Measurements from ENCODE around the gene IFITM1.
"Not testable (repeated sequence)": the region's sequence is repeated elsewhere in the genome, so short reads cannot be mapped to it uniquely, and the experiment has no call there.

Gene IFITM1

DNA sequence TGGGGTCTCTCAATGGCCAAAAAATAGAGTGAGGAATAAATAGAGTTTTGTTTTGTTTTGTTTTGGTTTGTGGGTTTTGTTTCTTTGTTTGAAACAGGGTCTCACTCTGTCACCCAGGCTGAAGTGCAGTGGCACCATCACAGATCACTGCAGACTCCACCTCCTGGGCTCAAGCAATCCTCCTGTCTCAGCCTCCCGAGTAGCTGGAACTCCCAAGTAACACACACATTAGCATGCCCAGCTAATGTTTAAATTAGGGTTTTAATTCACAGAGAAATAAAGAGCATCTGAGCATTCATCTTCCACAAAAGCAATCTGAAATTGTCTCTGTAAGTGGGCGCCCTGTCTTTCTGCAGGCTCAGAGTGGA, 16.0 kb downstream of the IFITM1 start:
- Histone ChIP-seq H3K4me3 (ENCODE audit: low read depth, low read length) (no peak overlapping the region), H3K27ac (no peak overlapping the region), H3K27me3 (replicated peaks) (no peaks in the 10 kb centered on the region), H3K36me3 (replicated peaks) (no peaks in the 10 kb centered on the region)
- in situ Hi-C loops (cut with HindIII; ENCODE audit: low pct_ligation_motif_present, low sequenced_read_pairs): no loop called here
- no peak for DNase-seq
- TF ChIP-seq, protein P1, sequence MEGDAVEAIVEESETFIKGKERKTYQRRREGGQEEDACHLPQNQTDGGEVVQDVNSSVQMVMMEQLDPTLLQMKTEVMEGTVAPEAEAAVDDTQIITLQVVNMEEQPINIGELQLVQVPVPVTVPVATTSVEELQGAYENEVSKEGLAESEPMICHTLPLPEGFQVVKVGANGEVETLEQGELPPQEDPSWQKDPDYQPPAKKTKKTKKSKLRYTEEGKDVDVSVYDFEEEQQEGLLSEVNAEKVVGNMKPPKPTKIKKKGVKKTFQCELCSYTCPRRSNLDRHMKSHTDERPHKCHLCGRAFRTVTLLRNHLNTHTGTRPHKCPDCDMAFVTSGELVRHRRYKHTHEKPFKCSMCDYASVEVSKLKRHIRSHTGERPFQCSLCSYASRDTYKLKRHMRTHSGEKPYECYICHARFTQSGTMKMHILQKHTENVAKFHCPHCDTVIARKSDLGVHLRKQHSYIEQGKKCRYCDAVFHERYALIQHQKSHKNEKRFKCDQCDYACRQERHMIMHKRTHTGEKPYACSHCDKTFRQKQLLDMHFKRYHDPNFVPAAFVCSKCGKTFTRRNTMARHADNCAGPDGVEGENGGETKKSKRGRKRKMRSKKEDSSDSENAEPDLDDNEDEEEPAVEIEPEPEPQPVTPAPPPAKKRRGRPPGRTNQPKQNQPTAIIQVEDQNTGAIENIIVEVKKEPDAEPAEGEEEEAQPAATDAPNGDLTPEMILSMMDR (IDR thresholded peaks at IDR 0.05; ENCODE audit: low read depth, low read length, missing control alignments): no peak

DNA sequence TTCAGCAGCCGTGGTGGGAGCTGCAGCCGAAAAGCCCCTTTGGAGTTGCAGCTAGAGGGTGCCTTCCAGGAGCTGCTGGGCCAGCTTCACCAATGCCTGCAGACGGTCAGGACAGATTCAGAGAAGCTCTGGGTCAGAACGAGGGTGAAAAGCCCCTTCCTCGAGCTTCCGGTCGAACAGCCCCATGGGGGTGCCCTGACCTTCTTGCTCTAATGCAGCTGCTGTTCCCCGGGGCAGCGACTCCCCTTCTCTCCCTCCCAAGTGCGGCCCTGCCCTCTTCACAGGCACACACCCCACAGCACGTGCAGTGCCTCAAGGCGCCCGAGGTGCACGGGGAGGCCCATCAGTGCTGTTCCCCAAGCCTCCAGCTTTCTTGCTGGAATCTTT, 16.5 kb downstream of the IFITM1 start:
- H3K27me3 ChIP-seq (replicated peaks): no peaks in the 10 kb centered on the region
- TF ChIP-seq, protein P1 (IDR thresholded peaks at IDR 0.05; ENCODE audit: low read depth, low read length, missing control alignments): no peak
- in situ Hi-C loops (cut with HindIII; ENCODE audit: low pct_ligation_motif_present, low sequenced_read_pairs): no loop called here
- no peak overlapping the region for H3K4me3 ChIP-seq (ENCODE audit: low read depth, low read length)
- DNase-seq: no peak
- H3K27ac ChIP-seq: no peak overlapping the region
- no peaks in the 10 kb centered on the region for H3K36me3 ChIP-seq (replicated peaks)

GRCh38 chr11:330694-331357, 17.0 kb downstream of the IFITM1 start:
- no peak for DNase-seq
- no peak overlapping the region for H3K27ac ChIP-seq

GRCh38 chr11:331358-332060, 17.7 kb downstream of the IFITM1 start:
- Histone ChIP-seq H3K27me3 (replicated peaks) (no peaks in the 10 kb centered on the region), H3K36me3 (replicated peaks) (no peaks in the 10 kb centered on the region), H3K27ac (no peak overlapping the region), H3K4me3 (ENCODE audit: low read depth, low read length) (no peak overlapping the region)
- in situ Hi-C loops (cut with HindIII; ENCODE audit: low pct_ligation_motif_present, low sequenced_read_pairs): no loop called here
- TF ChIP-seq, protein P1 (IDR thresholded peaks at IDR 0.05; ENCODE audit: low read depth, low read length, missing control alignments): no peak
- DNase-seq: no peak

More at GRCh38 chr11:330694-331357, 17.0 kb downstream of the IFITM1 start:
- in situ Hi-C loops (cut with HindIII; ENCODE audit: low pct_ligation_motif_present, low sequenced_read_pairs): no loop called here
- H3K36me3 ChIP-seq (replicated peaks): no peaks in the 10 kb centered on the region
- H3K27me3 ChIP-seq (replicated peaks): no peaks in the 10 kb centered on the region
- TF ChIP-seq, protein P1 (IDR thresholded peaks at IDR 0.05; ENCODE audit: low read depth, low read length, missing control alignments): no peak
- H3K4me3 ChIP-seq (ENCODE audit: low read depth, low read length): no peak overlapping the region

GRCh38 chr11:332651-333480, 19.0 kb downstream of the IFITM1 start:
- in situ Hi-C loops (cut with HindIII; ENCODE audit: low pct_ligation_motif_present, low sequenced_read_pairs): no loop called here
- Histone ChIP-seq H3K36me3 (replicated peaks) (no peaks in the 10 kb centered on the region), H3K27me3 (replicated peaks) (no peaks in the 10 kb centered on the region), H3K27ac (no peak overlapping the region), H3K4me3 (ENCODE audit: low read depth, low read length) (no peak overlapping the region)
- TF ChIP-seq, protein P1 (IDR thresholded peaks at IDR 0.05; ENCODE audit: low read depth, low read length, missing control alignments): no peak
- DNase-seq: no peak

DNA sequence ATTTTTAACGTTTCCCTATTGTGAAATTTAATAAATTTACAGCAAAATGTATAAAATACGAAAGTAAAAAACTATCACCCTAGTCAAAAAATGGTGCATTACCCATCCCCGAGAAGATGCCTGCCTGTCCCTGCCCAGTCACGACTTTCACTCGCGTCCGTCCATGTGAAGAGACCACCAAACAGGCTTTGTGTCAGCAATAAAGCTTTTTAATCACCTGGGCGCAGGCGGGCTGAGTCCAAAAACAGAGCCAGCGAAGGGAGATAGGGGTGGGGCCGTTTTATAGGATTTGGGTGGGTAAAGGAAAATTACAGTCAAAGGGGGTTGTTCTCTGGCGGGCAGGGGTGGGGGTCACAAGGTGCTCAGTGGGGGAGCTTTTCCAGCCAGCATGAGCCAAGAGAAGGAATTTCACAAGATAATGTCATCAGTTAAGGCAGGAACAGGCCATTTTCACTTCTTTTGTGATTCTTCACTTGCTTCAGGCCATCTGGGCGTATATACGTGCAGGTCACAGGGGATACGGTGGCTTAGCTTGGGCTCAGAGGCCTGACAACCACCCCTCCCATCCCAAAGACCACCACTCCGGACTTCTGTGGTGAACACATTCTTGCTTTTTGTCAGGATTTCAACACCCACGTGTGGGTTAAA, 19.9 kb downstream of the IFITM1 start:
- H3K36me3 ChIP-seq (replicated peaks); DNase-seq; H3K27me3 ChIP-seq (replicated peaks); in situ Hi-C loops (cut with HindIII; ENCODE audit: low pct_ligation_motif_present, low sequenced_read_pairs); H3K27ac ChIP-seq; H3K4me3 ChIP-seq (ENCODE audit: low read depth, low read length): not testable (repeated sequence)
